ENCODE data around the gene FUOM. TPM values are rescaled to one million over a fixed set of nuclear protein-coding genes. Genes with fewer than 3 reads are reported as not detected.
A peak's percentile ranks its signal among the peaks of the same experiment; 100 is the strongest.

The FUOM gene
- total RNA-seq, 1 donor from 2014 or later, result 37.2 TPM

- intact Hi-C loops (cut with micrococcal nuclease), result no loop called here
- H3K4me3 Mint-ChIP-seq, result no peak overlapping the region
- no peak for TF ChIP-seq CTCF (IDR thresholded peaks at IDR 0.05)
- peaks cover 67% of the 10 kb centered on the region for H3K36me3 Mint-ChIP-seq (ENCODE audit: low read depth)
- peaks cover 51% of the 10 kb centered on the region for H3K4me1 Mint-ChIP-seq
- ATAC-seq (ENCODE audit: low read depth), result no peak
- ChIA-PET POLR2A (interaction anchor here (1.1 kb wide), 1 partner anchor 27 kb away, joined by 3 read pairs; no protein-coding TSS in a partner anchor), CTCF (no interaction called here)
- no peak for DNase-seq
- no peaks in the 10 kb centered on the region for H3K27me3 Mint-ChIP-seq
- H3K27ac Mint-ChIP-seq, result peak overlapping the region; percentile 18
- H3K9me3 Mint-ChIP-seq, result no peaks in the 10 kb centered on the region
Measured at GRCh38 chr10:133397938-133398337, 40.1 kb upstream of the FUOM start.

- intact Hi-C loops (cut with micrococcal nuclease), result no loop called here
- H3K4me1 Mint-ChIP-seq, result peaks cover 59% of the 10 kb centered on the region
- ChIA-PET POLR2A (no interaction called here), CTCF (interaction anchor here (1.1 kb wide), 1 partner anchor 66 kb away, joined by 4 read pairs; no protein-coding TSS in a partner anchor)
- no peaks in the 10 kb centered on the region for H3K9me3 Mint-ChIP-seq
- no peak for TF ChIP-seq CTCF (IDR thresholded peaks at IDR 0.05)
- no peak overlapping the region for H3K27ac Mint-ChIP-seq
- DNase-seq (no peak), ATAC-seq (ENCODE audit: low read depth) (no peak)
- peaks cover 52% of the 10 kb centered on the region for H3K36me3 Mint-ChIP-seq (ENCODE audit: low read depth)
- no peak overlapping the region for H3K4me3 Mint-ChIP-seq
- no peaks in the 10 kb centered on the region for H3K27me3 Mint-ChIP-seq
Measured at GRCh38 chr10:133396035-133396624, 38.3 kb upstream of the FUOM start.

- Mint-ChIP-seq H3K27me3 (no peaks in the 10 kb centered on the region), H3K27ac (peak overlapping the region; percentile 81), H3K4me1 (peaks cover 60% of the 10 kb centered on the region), H3K4me3 (peak overlapping the region; percentile 88), H3K9me3 (no peaks in the 10 kb centered on the region), H3K36me3 (ENCODE audit: low read depth) (peaks cover 42% of the 10 kb centered on the region)
- ATAC-seq (ENCODE audit: low read depth) (no peak), DNase-seq (no peak)
- ChIA-PET CTCF (interaction anchor here (1.1 kb wide), 1 partner anchor 65 kb away, joined by 4 read pairs; no protein-coding TSS in a partner anchor), POLR2A (interaction anchor here (1.3 to 1.8 kb wide), 4 partner anchors 11 to 37 kb away, joined by 4 to 8 read pairs (median 6); partner anchors contain the start of genes FUOM and PAOX)
- no peak for TF ChIP-seq CTCF (IDR thresholded peaks at IDR 0.05)
- intact Hi-C loops (cut with micrococcal nuclease), result loop anchor here (1.0 to 2.0 kb wide), 6 partner anchors 16 to 126 kb away; partner anchors contain the start of genes ECHS1 and PAOX
Measured at GRCh38 chr10:133394801-133395221, 37.0 kb upstream of the FUOM start.

GRCh38 chr10:133394064-133394663 is 36.3 kb upstream of the FUOM start, which contains the start of gene MTG1:
Gene MTG1 (plus strand): TSS chr10:133394157. CDS start chr10:133394221, 64 bp downstream.
- intact Hi-C loops (cut with micrococcal nuclease), result loop anchor here (1.0 to 2.0 kb wide), 6 partner anchors 15 to 127 kb away; partner anchors contain the start of genes ECHS1 and PAOX
- peaks cover 35% of the 10 kb centered on the region for H3K36me3 Mint-ChIP-seq (ENCODE audit: low read depth)
- CTCF ChIA-PET, result no interaction called here
- DNase-seq (peak; percentile 99), ATAC-seq (ENCODE audit: low read depth) (peak; percentile 65)
- H3K4me1 Mint-ChIP-seq, result peaks cover 62% of the 10 kb centered on the region
- H3K27me3 Mint-ChIP-seq, result no peaks in the 10 kb centered on the region
- H3K9me3 Mint-ChIP-seq, result no peaks in the 10 kb centered on the region
- POLR2A ChIA-PET, result interaction anchor here (1.0 to 1.8 kb wide), 6 partner anchors 12 to 37 kb away, joined by 3 to 9 read pairs (median 6); partner anchors contain the start of genes ECHS1, FUOM and PAOX
- H3K4me3 Mint-ChIP-seq, result peak within 1 kb of the TSS; percentile 88
- TF ChIP-seq CTCF (IDR thresholded peaks at IDR 0.05), result no peak
- H3K27ac Mint-ChIP-seq, result peak within 1 kb of the TSS; percentile 81

Measured in activated B cell treated with CpG ODN at 0.5 μM for 24 hours (primary cell).